ENCODE measurements around the gene SLC22A7.

- TF ChIP-seq POLR2AphosphoS5 (IDR thresholded peaks at IDR 0.05) = no peak
- no peak for TF ChIP-seq POLR2A (IDR thresholded peaks at IDR 0.05)
- TF ChIP-seq CTCF (IDR thresholded peaks at IDR 0.05) = no peak
- no peak for TF ChIP-seq EP300 (IDR thresholded peaks at IDR 0.05)
Measured at GRCh38 chr6:43339168-43339567, 41.1 kb downstream of the SLC22A7 start.

All from sigmoid colon (tissue), 4 donors.